HL-60 (cell line): ENCODE data around the gene NACC2.

Experiments used
- DNase-seq, 2 experiments: peaks; one replicate each; pipeline ENCODE4 v3.0.0-alpha.2; 2010 to 2020; ENCODE audit warnings: low read depth in 1 of 2, low spot score in 1 of 2
- H3K27ac ChIP-seq: fragments of 250-450 bp; sonication (Bioruptor Pico); replicated peaks from 2 replicates; pipeline ENCODE4 v1.5.1; 2020; ENCODE audit warnings: mild to moderate bottlenecking, moderate library complexity
- H3K27me3 ChIP-seq: fragments of 250-450 bp; sonication (Bioruptor Pico); 2 replicates; pipeline ENCODE4 v1.5.1; 2021; ENCODE audit warnings: mild to moderate bottlenecking, moderate library complexity; ENCODE audit not compliant: insufficient read depth, poor library complexity, severe bottlenecking
- H3K4me3 ChIP-seq: replicated peaks from 2 replicates; pipeline ENCODE4 v1.5.1; 2011; ENCODE audit warnings: mild to moderate bottlenecking, control low read depth, low read length; ENCODE audit not compliant: insufficient read depth
- GABPA ChIP-seq: IDR thresholded peaks from 2 replicates; pipeline ENCODE4 v1.6.1; 2012; ENCODE audit warnings: low read depth
- POLR2AphosphoS5 ChIP-seq: IDR thresholded peaks from 2 replicates; pipeline ENCODE4 v1.6.1; 2012; ENCODE audit warnings: low read depth
- SPI1 ChIP-seq: IDR thresholded peaks from 2 replicates; pipeline ENCODE4 v1.6.1; 2012; ENCODE audit warnings: low read depth, mild to moderate bottlenecking, borderline replicate concordance
- TF ChIP-seq, protein P1 (sequence below): IDR thresholded peaks from 2 replicates; pipeline ENCODE4 v1.6.1; 2012; ENCODE audit warnings: low read depth; ENCODE audit not compliant: insufficient replicate concordance
- TF ChIP-seq, protein P2 (sequence below): IDR thresholded peaks from one replicate; pipeline ENCODE4 v1.5.1; 2011; ENCODE audit warnings: low read length, control low read depth, inconsistent platforms; ENCODE audit not compliant: insufficient read depth

NACC2 gene

DNA sequence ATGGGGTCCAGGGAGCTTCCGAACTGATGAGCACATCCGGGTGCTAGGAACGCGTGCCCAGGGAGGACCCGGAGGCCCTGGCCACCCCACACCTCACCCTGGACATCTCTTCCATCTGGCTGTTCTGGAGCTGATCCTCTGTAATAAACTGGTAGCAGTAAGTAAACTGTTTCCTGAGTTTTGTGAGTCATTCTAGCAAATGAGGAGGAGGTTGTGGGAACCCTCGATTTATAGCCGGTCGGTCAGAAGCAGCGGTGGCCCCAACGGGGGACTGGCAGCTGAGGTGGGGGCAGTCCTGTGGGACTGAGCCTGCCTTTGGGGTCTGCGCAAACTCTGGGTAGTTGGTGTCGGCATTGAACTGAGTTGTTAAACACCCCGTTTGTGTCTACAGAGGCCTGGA, 118.6 kb downstream of the NACC2 start:
- no peak for DNase-seq
- TF ChIP-seq, protein P1, sequence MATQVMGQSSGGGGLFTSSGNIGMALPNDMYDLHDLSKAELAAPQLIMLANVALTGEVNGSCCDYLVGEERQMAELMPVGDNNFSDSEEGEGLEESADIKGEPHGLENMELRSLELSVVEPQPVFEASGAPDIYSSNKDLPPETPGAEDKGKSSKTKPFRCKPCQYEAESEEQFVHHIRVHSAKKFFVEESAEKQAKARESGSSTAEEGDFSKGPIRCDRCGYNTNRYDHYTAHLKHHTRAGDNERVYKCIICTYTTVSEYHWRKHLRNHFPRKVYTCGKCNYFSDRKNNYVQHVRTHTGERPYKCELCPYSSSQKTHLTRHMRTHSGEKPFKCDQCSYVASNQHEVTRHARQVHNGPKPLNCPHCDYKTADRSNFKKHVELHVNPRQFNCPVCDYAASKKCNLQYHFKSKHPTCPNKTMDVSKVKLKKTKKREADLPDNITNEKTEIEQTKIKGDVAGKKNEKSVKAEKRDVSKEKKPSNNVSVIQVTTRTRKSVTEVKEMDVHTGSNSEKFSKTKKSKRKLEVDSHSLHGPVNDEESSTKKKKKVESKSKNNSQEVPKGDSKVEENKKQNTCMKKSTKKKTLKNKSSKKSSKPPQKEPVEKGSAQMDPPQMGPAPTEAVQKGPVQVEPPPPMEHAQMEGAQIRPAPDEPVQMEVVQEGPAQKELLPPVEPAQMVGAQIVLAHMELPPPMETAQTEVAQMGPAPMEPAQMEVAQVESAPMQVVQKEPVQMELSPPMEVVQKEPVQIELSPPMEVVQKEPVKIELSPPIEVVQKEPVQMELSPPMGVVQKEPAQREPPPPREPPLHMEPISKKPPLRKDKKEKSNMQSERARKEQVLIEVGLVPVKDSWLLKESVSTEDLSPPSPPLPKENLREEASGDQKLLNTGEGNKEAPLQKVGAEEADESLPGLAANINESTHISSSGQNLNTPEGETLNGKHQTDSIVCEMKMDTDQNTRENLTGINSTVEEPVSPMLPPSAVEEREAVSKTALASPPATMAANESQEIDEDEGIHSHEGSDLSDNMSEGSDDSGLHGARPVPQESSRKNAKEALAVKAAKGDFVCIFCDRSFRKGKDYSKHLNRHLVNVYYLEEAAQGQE: no peak
- TF ChIP-seq SPI1 (no peak), POLR2AphosphoS5 (no peak), GABPA (no peak)
- TF ChIP-seq, protein P2, sequence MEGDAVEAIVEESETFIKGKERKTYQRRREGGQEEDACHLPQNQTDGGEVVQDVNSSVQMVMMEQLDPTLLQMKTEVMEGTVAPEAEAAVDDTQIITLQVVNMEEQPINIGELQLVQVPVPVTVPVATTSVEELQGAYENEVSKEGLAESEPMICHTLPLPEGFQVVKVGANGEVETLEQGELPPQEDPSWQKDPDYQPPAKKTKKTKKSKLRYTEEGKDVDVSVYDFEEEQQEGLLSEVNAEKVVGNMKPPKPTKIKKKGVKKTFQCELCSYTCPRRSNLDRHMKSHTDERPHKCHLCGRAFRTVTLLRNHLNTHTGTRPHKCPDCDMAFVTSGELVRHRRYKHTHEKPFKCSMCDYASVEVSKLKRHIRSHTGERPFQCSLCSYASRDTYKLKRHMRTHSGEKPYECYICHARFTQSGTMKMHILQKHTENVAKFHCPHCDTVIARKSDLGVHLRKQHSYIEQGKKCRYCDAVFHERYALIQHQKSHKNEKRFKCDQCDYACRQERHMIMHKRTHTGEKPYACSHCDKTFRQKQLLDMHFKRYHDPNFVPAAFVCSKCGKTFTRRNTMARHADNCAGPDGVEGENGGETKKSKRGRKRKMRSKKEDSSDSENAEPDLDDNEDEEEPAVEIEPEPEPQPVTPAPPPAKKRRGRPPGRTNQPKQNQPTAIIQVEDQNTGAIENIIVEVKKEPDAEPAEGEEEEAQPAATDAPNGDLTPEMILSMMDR: no peak
- H3K27me3 ChIP-seq: peaks cover 8% of the 10 kb centered on the region
- H3K27ac ChIP-seq: no peak overlapping the region
- H3K4me3 ChIP-seq: no peak overlapping the region

DNA sequence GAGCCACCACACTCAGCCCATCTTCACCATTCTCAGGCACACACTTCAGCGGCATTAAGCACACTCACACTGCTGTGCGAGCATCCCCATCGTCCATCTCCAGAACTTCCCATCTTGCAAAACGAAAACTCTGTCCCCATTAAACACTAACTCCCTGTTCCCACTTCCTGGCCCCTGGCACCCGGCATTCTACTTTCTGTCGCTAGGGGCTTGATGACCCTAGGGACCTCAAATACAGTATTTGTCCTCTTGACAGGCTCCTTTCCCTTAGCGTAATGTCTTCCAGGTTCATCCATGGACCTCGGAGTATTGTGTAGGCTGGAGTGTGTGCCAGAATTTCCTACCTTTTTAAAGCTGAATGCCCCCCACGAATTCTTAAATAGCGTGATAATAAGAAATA, 119.3 kb downstream of the NACC2 start:
- Histone ChIP-seq H3K27ac (no peak overlapping the region), H3K27me3 (peaks cover 8% of the 10 kb centered on the region), H3K4me3 (no peak overlapping the region)
- DNase-seq: no peak
- TF ChIP-seq POLR2AphosphoS5 (no peak), GABPA (no peak), SPI1 (no peak)
- TF ChIP-seq, protein P2: no peak
- TF ChIP-seq, protein P1: no peak

DNA sequence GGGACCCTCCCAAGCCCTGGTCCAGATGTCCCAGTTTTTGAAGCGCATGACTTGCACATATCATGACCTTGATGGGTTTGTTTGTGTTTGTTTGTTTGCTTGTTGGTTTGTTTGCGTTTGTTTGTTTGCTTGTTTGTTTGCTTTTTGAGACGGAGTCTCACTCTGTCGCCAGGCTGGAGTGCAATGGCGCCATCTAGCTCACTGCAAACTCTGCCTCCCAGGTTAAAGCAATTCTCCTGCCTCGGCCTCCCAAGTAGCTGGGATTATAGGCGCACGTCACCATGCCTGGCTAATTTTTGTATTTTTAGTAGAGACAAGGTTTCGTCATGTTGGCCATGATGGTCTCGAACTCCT, 120.9 kb downstream of the NACC2 start:
- Histone ChIP-seq H3K4me3 (no peak overlapping the region), H3K27me3 (peaks cover 5% of the 10 kb centered on the region), H3K27ac (no peak overlapping the region)
- TF ChIP-seq SPI1 (no peak), GABPA (no peak)
- TF ChIP-seq, protein P1: no peak
- TF ChIP-seq, protein P2: no peak
- DNase-seq: no peak
